Measurements from ENCODE around the gene MAPK8IP2.
"Not testable (repeated sequence)": the region's sequence is repeated elsewhere in the genome, so short reads cannot be mapped to it uniquely, and the experiment has no call there.

MAPK8IP2 gene

DNA sequence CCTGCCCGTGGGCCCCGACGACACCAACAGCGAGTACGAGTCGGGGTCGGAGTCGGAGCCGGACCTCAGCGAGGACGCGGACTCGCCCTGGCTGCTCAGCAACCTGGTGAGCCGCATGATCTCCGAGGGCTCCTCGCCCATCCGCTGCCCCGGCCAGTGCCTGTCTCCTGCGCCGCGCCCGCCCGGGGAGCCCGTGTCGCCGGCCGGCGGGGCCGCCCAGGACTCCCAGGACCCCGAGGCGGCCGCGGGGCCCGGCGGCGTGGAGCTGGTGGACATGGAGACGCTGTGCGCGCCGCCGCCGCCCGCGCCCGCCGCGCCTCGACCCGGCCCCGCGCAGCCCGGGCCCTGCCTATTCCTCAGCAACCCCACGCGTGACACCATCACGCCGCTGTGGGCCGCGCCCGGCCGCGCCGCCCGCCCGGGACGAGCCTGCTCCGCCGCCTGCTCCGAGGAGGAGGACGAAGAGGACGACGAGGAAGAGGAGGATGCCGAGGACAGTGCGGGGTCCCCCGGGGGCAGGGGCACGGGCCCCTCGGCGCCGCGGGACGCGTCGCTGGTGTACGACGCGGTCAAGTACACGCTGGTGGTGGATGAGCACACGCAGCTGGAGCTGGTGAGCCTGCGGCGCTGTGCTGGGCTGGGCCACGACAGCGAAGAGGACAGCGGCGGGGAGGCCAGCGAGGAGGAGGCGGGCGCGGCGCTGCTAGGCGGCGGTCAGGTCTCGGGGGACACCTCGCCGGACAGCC is 3.8 kb downstream of the MAPK8IP2 start:
- no peak for TF ChIP-seq CTCF (IDR thresholded peaks at IDR 0.05; ENCODE audit: low read length, missing control alignments)
- no peak overlapping the region for H3K4me3 ChIP-seq (replicated peaks; ENCODE audit: low read depth, low read length)
- DNase-seq (ENCODE audit: low read depth), result no peak

DNA sequence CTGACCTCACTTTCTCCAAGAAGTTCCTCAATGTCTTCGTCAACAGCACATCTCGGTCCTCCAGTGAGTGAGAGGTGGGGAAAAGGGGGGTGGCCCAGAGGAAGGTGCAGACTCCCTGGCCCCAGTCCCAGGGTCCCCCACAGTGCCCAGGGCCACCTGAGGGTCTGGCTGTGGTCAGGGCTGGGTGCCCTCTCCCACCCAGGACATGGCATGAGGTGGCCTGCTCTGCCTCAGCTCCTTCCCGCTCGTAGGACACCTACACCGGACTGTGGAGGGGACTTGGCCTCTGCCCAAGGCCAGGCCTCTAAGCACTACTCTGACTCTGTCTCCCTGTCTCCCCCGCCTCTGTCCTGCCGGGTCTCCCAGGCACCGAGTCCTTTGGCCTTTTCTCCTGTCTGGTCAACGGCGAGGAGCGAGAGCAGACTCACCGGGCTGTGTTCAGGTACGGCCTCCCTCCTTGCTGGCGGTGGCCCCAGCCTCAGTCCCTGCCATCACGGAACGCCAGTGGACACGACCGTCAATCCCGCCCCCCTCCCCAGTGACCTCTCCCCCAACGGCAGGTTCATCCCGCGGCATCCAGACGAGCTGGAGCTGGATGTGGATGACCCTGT is 4.5 kb downstream of the MAPK8IP2 start:
- H3K4me3 ChIP-seq (replicated peaks; ENCODE audit: low read depth, low read length), result no peak overlapping the region
- TF ChIP-seq CTCF (IDR thresholded peaks at IDR 0.05; ENCODE audit: low read length, missing control alignments), result no peak

DNA sequence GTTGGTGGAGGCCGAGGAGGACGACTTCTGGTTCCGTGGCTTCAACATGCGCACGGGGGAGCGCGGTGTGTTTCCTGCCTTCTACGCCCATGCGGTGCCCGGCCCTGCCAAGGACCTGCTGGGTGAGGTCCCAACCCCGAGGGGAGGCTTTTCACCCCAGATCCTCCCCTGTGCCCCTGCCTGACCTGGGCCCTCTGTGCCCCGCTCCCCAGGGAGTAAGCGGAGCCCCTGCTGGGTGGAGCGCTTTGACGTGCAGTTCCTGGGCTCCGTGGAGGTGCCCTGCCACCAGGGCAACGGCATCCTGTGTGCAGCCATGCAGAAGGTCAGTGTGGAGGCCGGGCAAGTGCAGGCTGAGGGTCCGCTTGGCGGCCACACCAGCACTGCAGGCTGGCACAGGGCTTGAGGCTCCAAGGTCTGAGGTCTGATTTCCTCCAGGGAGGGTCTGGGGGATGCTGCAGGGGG is 5.1 kb downstream of the MAPK8IP2 start:
- H3K4me3 ChIP-seq (replicated peaks; ENCODE audit: low read depth, low read length), result no peak overlapping the region
- DNase-seq (ENCODE audit: low read depth), result no peak
- TF ChIP-seq CTCF (IDR thresholded peaks at IDR 0.05; ENCODE audit: low read length, missing control alignments), result no peak

More for the DNA sequence above, 4.5 kb downstream of the MAPK8IP2 start:
- no peak for DNase-seq (ENCODE audit: low read depth)

DNA sequence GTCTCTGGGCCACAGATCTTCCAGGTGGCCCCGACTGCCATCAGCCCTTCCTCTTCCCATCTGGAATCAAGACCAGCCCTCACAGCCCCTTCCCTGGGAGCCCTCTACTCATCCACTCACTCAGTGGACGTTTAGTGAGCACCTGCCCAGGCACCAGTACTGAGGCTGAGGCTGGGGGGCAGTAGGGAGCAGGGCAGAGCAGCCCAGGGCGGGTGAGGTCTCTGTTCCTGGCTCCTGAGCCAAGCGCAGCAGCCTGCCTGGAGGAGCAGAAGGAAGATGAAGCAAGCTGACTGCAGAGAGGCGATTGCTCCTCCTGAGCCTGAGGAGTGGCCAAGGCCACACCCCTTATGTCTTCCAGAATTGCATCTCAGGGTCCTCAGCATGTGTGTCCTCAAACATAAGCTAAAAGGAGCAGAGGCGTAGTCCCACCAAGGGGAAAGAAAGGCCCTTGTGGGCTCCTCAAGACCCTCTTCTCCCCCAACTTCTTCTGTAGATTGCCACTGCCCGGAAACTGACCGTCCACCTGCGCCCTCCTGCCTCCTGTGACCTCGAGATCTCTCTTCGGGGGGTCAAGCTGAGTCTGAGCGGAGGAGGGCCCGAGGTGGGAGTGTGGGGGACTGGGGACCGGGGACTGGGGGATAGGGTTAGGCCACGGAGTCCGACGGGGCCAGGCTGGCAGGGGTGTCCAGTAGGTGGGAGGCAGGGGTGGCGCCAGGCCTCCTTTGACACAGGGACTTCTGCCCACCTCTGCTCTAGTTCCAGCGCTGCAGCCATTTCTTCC is 5.8 kb downstream of the MAPK8IP2 start:
- H3K4me3 ChIP-seq (replicated peaks; ENCODE audit: low read depth, low read length), result no peak overlapping the region
- no peak for DNase-seq (ENCODE audit: low read depth)
- TF ChIP-seq CTCF (IDR thresholded peaks at IDR 0.05; ENCODE audit: low read length, missing control alignments), result no peak

DNA sequence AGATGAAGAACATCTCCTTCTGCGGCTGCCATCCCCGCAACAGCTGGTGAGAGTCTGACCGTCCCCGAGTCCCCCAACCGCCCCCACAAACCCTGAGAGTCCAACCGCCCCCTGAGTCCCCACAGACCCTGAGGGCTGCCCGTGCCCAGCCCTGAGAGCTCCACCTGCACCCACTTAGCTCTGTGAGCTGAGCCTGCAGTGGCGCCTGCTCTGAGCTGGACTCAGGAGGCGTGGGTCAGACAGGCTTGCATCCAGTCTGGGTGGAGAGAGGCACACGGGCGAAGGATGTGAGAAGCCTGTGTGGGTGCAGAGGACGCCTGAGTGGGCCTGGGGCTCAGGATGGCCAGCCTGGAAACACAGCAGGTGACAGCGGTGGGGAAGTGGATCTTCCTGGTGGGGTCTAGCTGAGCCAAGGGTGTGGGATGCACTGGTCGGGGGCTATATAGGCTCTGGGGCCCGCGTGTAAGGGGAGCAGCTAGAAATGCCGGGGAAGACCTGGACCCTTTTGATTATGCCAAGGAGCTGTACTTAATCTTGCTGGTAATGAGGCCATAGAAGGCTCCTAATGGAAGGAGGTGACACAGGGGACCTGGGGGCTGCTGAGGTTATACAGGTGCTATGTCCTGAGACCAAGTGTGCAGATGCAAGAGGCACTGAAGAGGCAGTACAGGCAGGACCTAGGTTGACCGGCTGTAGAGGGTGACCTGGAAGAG is 6.5 kb downstream of the MAPK8IP2 start:
- DNase-seq (ENCODE audit: low read depth), result no peak
- no peak overlapping the region for H3K4me3 ChIP-seq (replicated peaks; ENCODE audit: low read depth, low read length)
- TF ChIP-seq CTCF (IDR thresholded peaks at IDR 0.05; ENCODE audit: low read length, missing control alignments), result no peak

DNA sequence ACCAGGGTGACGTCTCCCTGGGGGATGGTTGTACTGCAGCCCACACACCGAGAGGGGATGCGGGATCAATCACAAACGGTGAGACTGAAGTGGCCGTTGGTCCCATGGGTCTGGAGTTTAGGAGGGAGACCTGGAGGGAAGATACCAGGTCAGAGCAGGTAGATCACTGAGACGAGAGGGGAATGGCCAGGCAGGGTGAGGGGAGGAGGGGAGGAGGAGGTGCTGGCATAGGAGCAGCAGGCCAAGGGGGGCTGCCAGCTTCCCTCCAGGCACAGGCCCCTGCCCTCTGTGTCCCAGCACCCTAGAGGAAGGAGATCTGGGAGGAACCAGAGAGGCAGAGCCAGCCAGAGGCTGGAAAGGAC is 7.0 kb downstream of the MAPK8IP2 start:
- no peak for DNase-seq (ENCODE audit: low read depth)
- no peak overlapping the region for H3K4me3 ChIP-seq (replicated peaks; ENCODE audit: low read depth, low read length)
- no peak for TF ChIP-seq CTCF (IDR thresholded peaks at IDR 0.05; ENCODE audit: low read length, missing control alignments)

GRCh38 chr22:50608058-50608840 is 7.7 kb downstream of the MAPK8IP2 start:
- H3K4me3 ChIP-seq (replicated peaks; ENCODE audit: low read depth, low read length); DNase-seq (ENCODE audit: low read depth): not testable (repeated sequence)

All from fibroblast of pulmonary artery (primary cell).